T47D (cell line): ENCODE measurements around the gene ZDHHC9.

Experiments
- DNase-seq, 2 experiments: peaks; one replicate each; pipeline versions ENCODE4 v3.0.0 to v3.0.0-alpha.2; 2011 to 2012; ENCODE audit warnings: low read depth in 1 of 2, low spot score in 1 of 2
- JUND ChIP-seq: IDR thresholded peaks from 2 replicates; pipeline ENCODE4 v1.6.1; 2012; ENCODE audit warnings: low read depth
- in situ Hi-C: cut with HindIII; loops from 2 replicates; pipeline ENCODE4 v1.10.0; 2016; ENCODE audit warnings: low sequenced_read_pairs, low pct_unique_long_range_greater_than_20kb

ZDHHC9 gene

DNA sequence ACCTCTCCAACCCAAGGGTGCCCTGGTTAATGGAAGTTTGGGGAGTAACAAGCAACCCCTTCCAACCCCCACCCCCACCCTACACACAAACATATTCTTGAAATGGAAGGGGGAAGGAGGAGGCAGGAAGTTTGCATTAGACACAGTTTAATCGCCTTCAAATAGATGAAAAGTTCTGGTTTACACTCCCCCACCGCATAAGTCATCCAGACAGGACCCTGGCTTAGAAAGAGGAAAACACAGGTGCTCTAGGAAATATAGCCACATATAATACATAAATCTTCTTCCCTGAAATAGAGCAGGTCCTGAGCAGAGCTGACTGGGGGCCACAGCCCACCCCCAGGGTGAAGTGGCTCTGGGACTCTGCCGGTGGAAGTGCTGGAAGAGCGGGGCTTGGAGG lies 38.9 kb downstream of the ZDHHC9 start:
- in situ Hi-C loops: no loop called here
- no peak for DNase-seq
- no peak for TF ChIP-seq JUND

GRCh38 chrX:129802863-129803262 lies 40.8 kb downstream of the ZDHHC9 start:
- DNase-seq: no peak
- TF ChIP-seq JUND: no peak
- in situ Hi-C loops: no loop called here

- no peak for TF ChIP-seq JUND
- in situ Hi-C loops: no loop called here
- DNase-seq: no peak
Observed at GRCh38 chrX:129800186-129800585, 43.5 kb downstream of the ZDHHC9 start.

- no peak for DNase-seq
- in situ Hi-C loops: no loop called here
- TF ChIP-seq JUND: no peak
Observed at GRCh38 chrX:129798888-129799287, 44.8 kb downstream of the ZDHHC9 start.

GRCh38 chrX:129798456-129798855 lies 45.2 kb downstream of the ZDHHC9 start:
- DNase-seq: no peak
- in situ Hi-C loops: no loop called here
- no peak for TF ChIP-seq JUND

DNA sequence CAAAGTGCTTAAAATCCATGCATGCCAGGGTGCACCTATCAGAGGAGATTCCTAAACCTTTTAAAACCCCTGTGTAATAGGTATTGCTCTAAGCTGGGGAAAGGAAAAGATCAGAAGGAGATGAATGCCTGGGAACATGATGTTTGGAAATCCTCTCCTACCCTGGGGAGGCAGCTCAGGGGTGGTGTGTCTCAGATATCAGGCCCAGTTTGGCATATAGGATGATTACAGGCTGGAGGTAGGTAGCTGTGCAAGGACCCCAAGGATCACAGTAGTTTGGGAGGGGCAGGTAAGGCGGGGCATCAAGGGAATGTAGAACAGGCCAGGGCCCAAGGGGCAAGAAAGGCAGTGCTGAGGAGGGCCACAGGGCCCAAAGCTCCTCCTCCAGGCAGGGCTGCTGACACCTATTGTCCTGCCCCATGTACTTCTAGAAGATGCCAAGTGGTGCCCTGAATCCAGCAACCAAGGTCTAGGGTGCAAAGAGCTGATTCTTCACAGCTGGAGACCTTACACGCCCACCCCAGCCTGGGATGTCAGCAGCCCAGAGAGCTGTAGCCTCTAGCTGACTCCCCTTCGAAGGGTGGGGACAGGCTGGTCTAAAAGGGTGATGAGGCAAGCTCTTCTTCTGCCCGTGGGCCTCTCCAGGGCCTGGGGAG lies 46.3 kb downstream of the ZDHHC9 start:
- DNase-seq: no peak
- in situ Hi-C loops: no loop called here
- TF ChIP-seq JUND: no peak

GRCh38 chrX:129795584-129795983 lies 48.1 kb downstream of the ZDHHC9 start:
- no peak for TF ChIP-seq JUND
- no peak for DNase-seq
- in situ Hi-C loops: no loop called here

- no peak for TF ChIP-seq JUND
- no peak for DNase-seq
- in situ Hi-C loops: no loop called here
Observed at GRCh38 chrX:129793604-129794191, 50.0 kb downstream of the ZDHHC9 start.

GRCh38 chrX:129792586-129793291 lies 50.9 kb downstream of the ZDHHC9 start:
- no peak for DNase-seq
- in situ Hi-C loops: no loop called here
- no peak for TF ChIP-seq JUND

DNA sequence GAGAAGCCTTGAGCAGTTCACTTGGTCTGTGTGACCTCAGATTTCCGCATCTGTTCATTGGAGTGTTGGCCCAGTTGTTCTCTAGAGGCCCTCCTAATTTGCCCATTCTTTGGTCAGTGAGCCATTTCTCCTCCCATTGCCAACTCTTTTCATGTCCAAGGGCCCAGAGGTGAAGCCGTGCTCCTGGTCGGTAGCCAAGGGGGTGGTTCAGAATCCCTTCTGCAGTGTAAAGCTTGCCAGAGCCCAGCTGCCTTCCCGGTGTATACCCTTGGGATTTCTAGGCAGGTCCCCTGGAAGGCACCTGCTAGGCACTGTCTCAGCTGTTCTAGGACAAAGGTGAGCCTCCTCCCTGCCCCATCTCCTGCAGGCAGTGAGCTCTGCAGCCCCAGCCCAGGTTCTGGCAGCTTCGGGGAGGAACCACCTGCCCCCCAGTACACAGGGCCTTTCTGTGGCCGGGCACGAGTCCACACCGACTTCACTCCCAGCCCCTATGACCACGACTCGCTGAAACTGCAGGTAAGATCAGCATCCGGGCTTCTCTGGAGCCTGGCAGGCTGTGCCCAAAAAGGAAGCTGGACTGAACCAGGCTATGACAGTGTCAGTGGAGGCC lies 51.6 kb downstream of the ZDHHC9 start:
- in situ Hi-C loops: no loop called here
- no peak for TF ChIP-seq JUND
- no peak for DNase-seq

GRCh38 chrX:129791336-129791735 lies 52.4 kb downstream of the ZDHHC9 start:
- in situ Hi-C loops: no loop called here
- DNase-seq: no peak
- no peak for TF ChIP-seq JUND

- no peak for DNase-seq
- in situ Hi-C loops: no loop called here
- no peak for TF ChIP-seq JUND
Observed at GRCh38 chrX:129790808-129791207, 52.9 kb downstream of the ZDHHC9 start.

- in situ Hi-C loops: no loop called here
- no peak for DNase-seq
- no peak for TF ChIP-seq JUND
Observed at GRCh38 chrX:129790146-129790545, 53.5 kb downstream of the ZDHHC9 start.

GRCh38 chrX:129788527-129788926 lies 55.2 kb downstream of the ZDHHC9 start:
- in situ Hi-C loops: no loop called here
- TF ChIP-seq JUND: no peak

More at GRCh38 chrX:129788527-129788926, 55.2 kb downstream of the ZDHHC9 start:
- no peak for DNase-seq
